CD14-positive monocyte (primary cell): ENCODE data around the gene ZNF92. TPM values are rescaled to one million over a fixed set of nuclear protein-coding genes. Genes with fewer than 3 reads are reported as not detected.

ENCODE experiments used
- DNase-seq, 3 donors: peaks; one replicate each; pipeline ENCODE4 v3.0.0-alpha.2; 2011 to 2022
- H2AFZ ChIP-seq: 2 replicates; pipeline ENCODE4 v1.6.0; 2012; ENCODE audit warnings: mild to moderate bottlenecking, low read depth, low read length, inconsistent platforms; ENCODE audit not compliant: insufficient read depth, poor library complexity, severe bottlenecking
- H3K27ac ChIP-seq, 2 donors: 1 replicate in 1 of 2; 2 replicates in 1 of 2; pipeline ENCODE4 v1.5.1; 2012 to 2013; ENCODE audit warnings: low read length in 2 of 2, control low read depth in 1 of 2, inconsistent platforms in 1 of 2, low read depth in 1 of 2, mild to moderate bottlenecking in 1 of 2
- H3K27me3 ChIP-seq, 2 donors: one replicate each; pipeline versions ENCODE4 v1.6.0 to v1.6.1; 2011 to 2013; ENCODE audit warnings: low read length in 2 of 2; ENCODE audit not compliant: control insufficient read depth in 2 of 2, insufficient read depth in 2 of 2
- H3K36me3 ChIP-seq, 2 donors: replicated peaks in 1 of 2; 1 replicate in 1 of 2; 2 replicates in 1 of 2; pipeline versions ENCODE4 v1.5.1 to v1.6.1; 2012 to 2013; ENCODE audit warnings: low read length in 2 of 2, control low read depth in 1 of 2, inconsistent platforms in 1 of 2, mild to moderate bottlenecking in 1 of 2; ENCODE audit not compliant: insufficient read depth in 2 of 2, control insufficient read depth in 1 of 2
- H3K4me1 ChIP-seq, 2 donors: 1 replicate in 1 of 2; 2 replicates in 1 of 2; pipeline versions ENCODE4 v1.5.1 to v1.6.1; 2012 to 2013; ENCODE audit warnings: low read length in 2 of 2, control low read depth in 1 of 2, inconsistent platforms in 1 of 2, mild to moderate bottlenecking in 1 of 2, moderate library complexity in 1 of 2; ENCODE audit not compliant: insufficient read depth in 2 of 2, control insufficient read depth in 1 of 2
- H3K4me2 ChIP-seq: replicated peaks from 2 replicates; pipeline ENCODE3; 2012; ENCODE audit warnings: low read length, moderate library complexity, mild to moderate bottlenecking; ENCODE audit not compliant: poor library complexity, severe bottlenecking; ENCODE audit errors: extremely low read depth
- H3K4me3 ChIP-seq, 3 experiments: fragments of 200-600 bp in 1 of 3; sonication (generic) in 1 of 3; replicated peaks in 1 of 3; 1 replicate in 2 of 3; 2 replicates in 1 of 3; pipeline ENCODE4 v1.5.1; 2011 to 2013; ENCODE audit warnings: low read length in 3 of 3, mild to moderate bottlenecking in 3 of 3, control low read depth in 2 of 3, low read depth in 2 of 3, inconsistent platforms in 1 of 3, moderate library complexity in 1 of 3
- H3K79me2 ChIP-seq: 2 replicates; pipeline ENCODE4 v1.6.0; 2012; ENCODE audit warnings: mild to moderate bottlenecking, control low read depth, inconsistent platforms, low read length, moderate library complexity; ENCODE audit not compliant: insufficient read depth
- H3K9ac ChIP-seq: 2 replicates; pipeline ENCODE4 v1.6.0; 2017; ENCODE audit warnings: low read length, mild to moderate bottlenecking; ENCODE audit not compliant: insufficient read depth, poor library complexity, severe bottlenecking
- H3K9me3 ChIP-seq, 2 donors: replicated peaks in 1 of 2; 1 replicate in 1 of 2; 2 replicates in 1 of 2; pipeline versions ENCODE4 v1.5.1 to v1.6.1; 2012 to 2013; ENCODE audit warnings: low read length in 2 of 2, control low read depth in 1 of 2; ENCODE audit not compliant: control insufficient read depth in 1 of 2, insufficient read depth in 1 of 2
- H4K20me1 ChIP-seq: 2 replicates; pipeline ENCODE4 v1.6.0; 2012; ENCODE audit warnings: mild to moderate bottlenecking, low read length, control low read depth, moderate library complexity; ENCODE audit not compliant: insufficient read depth
- H3K27ac Mint-ChIP-seq, 7 donors: one replicate each; pipeline ENCODE4 v1.8.0; 2020; ENCODE audit warnings: mild to moderate bottlenecking in 7 of 7, mixed read lengths in 7 of 7, moderate library complexity in 6 of 7, inconsistent platforms in 2 of 7
- H3K27me3 Mint-ChIP-seq, 3 donors: one replicate each; pipeline ENCODE4 v1.8.0; 2021 to 2022; ENCODE audit warnings: low read depth in 3 of 3, mild to moderate bottlenecking in 3 of 3, mixed read lengths in 3 of 3, moderate library complexity in 3 of 3, inconsistent platforms in 1 of 3
- H3K36me3 Mint-ChIP-seq, 2 donors: one replicate each; pipeline ENCODE4 v1.8.0; 2020; ENCODE audit warnings: mixed read lengths in 2 of 2, inconsistent platforms in 1 of 2, mild to moderate bottlenecking in 1 of 2
- H3K4me1 Mint-ChIP-seq: one replicate; pipeline ENCODE4 v1.8.0; 2020; ENCODE audit warnings: mild to moderate bottlenecking, mixed read lengths
- H3K4me3 Mint-ChIP-seq, 2 donors: one replicate each; pipeline ENCODE4 v1.8.0; 2020; ENCODE audit warnings: mild to moderate bottlenecking in 2 of 2, mixed read lengths in 2 of 2, moderate library complexity in 1 of 2
- H3K9me3 Mint-ChIP-seq, 7 donors: one replicate each; pipeline ENCODE4 v1.8.0; 2020 to 2022; ENCODE audit warnings: mixed read lengths in 7 of 7, mild to moderate bottlenecking in 6 of 7, moderate library complexity in 6 of 7, inconsistent platforms in 2 of 7
- CTCF ChIP-seq: fragments of 200-600 bp; IDR thresholded peaks from one replicate; pipeline ENCODE4 v1.8.0; 2022; ENCODE audit warnings: antibody characterized with exemption, mild to moderate bottlenecking
- WGBS: methylation state at CpG from one replicate; pipeline ENCODE4 v1.1.5; 2013; ENCODE audit warnings: missing lambda C conversion rate; ENCODE audit not compliant: insufficient coverage; 5-methylcytosine and 5-hydroxymethylcytosine counted together
- intact Hi-C, 2 donors: fragments of 100-400 bp; cut with micrococcal nuclease; formaldehyde crosslinking; loops; one replicate each; pipeline versions ENCODE4 v1.15.0 to v1.15.1; 2023
- polyA plus RNA-seq, 3 donors: library from polyadenylated mRNA; depleted of rRNA in 1 of 3; unstranded in 2 of 3; stranded (reverse) in 1 of 3; fragments of 300-500 nt in 2 of 3; fragments of >200 nt in 1 of 3; fragmentation: Illumina TruSeq in 2 of 3; gene quantifications; 1 replicate in 2 of 3; 2 replicates in 1 of 3; pipeline ENCODE4 v1.2.3, GENCODE V29; 2012 to 2021

ZNF92 gene
- polyA plus RNA-seq, 3 donors, result 2.3 to 6.4 (median 4.1) TPM

GRCh38 chr7:65338346-65338745 is 35.3 kb upstream of the ZNF92 start:
- Histone ChIP-seq H3K4me3 (no peak overlapping the region), H4K20me1 (no peaks in the 10 kb centered on the region), H3K9ac (no peak overlapping the region), H3K27ac (no peak overlapping the region), H3K4me1 (no peaks in the 10 kb centered on the region), H3K9me3 (no peaks in the 10 kb centered on the region), H3K79me2 (no peaks in the 10 kb centered on the region), H2AFZ (no peak overlapping the region), H3K36me3 (no peaks in the 10 kb centered on the region), H3K27me3 (no peaks in the 10 kb centered on the region), H3K4me2 (no peak overlapping the region)
- TF ChIP-seq CTCF, result no peak
- no peak for DNase-seq
- no CpG with 5 or more reads among the region's 2 CpGs for WGBS
- Mint-ChIP-seq H3K4me1 (no peaks in the 10 kb centered on the region), H3K36me3 (no peaks in the 10 kb centered on the region), H3K4me3 (no peak overlapping the region), H3K27me3 (peaks cover 0 to 4% (median 2%) of the 10 kb centered on the region in 3 donors), H3K9me3 (peaks cover 0 to 10% (median 4%) of the 10 kb centered on the region in 7 donors), H3K27ac (no peak overlapping the region)
- intact Hi-C loops, result no loop called here

- H3K4me3 ChIP-seq, result no peak overlapping the region
- Mint-ChIP-seq H3K27ac (no peak overlapping the region), H3K9me3 (peaks cover 0 to 10% (median 4%) of the 10 kb centered on the region in 7 donors), H3K4me3 (no peak overlapping the region), H3K4me1 (no peaks in the 10 kb centered on the region), H3K36me3 (no peaks in the 10 kb centered on the region), H3K27me3 (peaks cover 0 to 4% (median 2%) of the 10 kb centered on the region in 3 donors)
- H3K9me3 ChIP-seq, result no peaks in the 10 kb centered on the region
- no peak overlapping the region for H3K4me2 ChIP-seq
- no peak overlapping the region for H2AFZ ChIP-seq
- 86% methylated on average over 1 of the region's 3 CpGs for WGBS
- H4K20me1 ChIP-seq, result no peaks in the 10 kb centered on the region
- H3K4me1 ChIP-seq, result no peaks in the 10 kb centered on the region
- intact Hi-C loops, result no loop called here
- no peak for DNase-seq
- no peaks in the 10 kb centered on the region for H3K27me3 ChIP-seq
- H3K36me3 ChIP-seq, result no peaks in the 10 kb centered on the region
- no peak for TF ChIP-seq CTCF
- no peak overlapping the region for H3K27ac ChIP-seq
- H3K9ac ChIP-seq, result no peak overlapping the region
- no peaks in the 10 kb centered on the region for H3K79me2 ChIP-seq
Observed at GRCh38 chr7:65339257-65339656, 34.4 kb upstream of the ZNF92 start.
